KOPT-K1 (cell line): ENCODE results near the gene ZNF169.
"Not testable (repeated sequence)": the region's sequence is repeated elsewhere in the genome, so short reads cannot be mapped to it uniquely, and the experiment has no call there.

Source experiments
- H3K27ac ChIP-seq: fragments of 200-600 bp; sonication (generic); 2 replicates; pipeline ENCODE4 v1.5.1; 2016; ENCODE audit warnings: antibody characterized with exemption, mild to moderate bottlenecking, low read depth, low read length; ENCODE audit not compliant: poor library complexity, severe bottlenecking
- H3K36me3 ChIP-seq: fragments of 200-600 bp; sonication (generic); 2 replicates; pipeline ENCODE4 v1.5.1; 2017; ENCODE audit warnings: antibody characterized with exemption, mild to moderate bottlenecking, low read length, moderate library complexity; ENCODE audit not compliant: insufficient read depth
- H3K9me3 ChIP-seq: fragments of 200-600 bp; sonication (generic); 2 replicates; pipeline ENCODE4 v1.5.1; 2017; ENCODE audit warnings: antibody characterized with exemption, low read length, mild to moderate bottlenecking; ENCODE audit not compliant: insufficient read depth, poor library complexity, severe bottlenecking

The ZNF169 gene

GRCh38 chr9:94269264-94269663 is 10.2 kb downstream of the ZNF169 start:
- H3K36me3 ChIP-seq: no peaks in the 10 kb centered on the region; the same call in 1 of the 2 replicates
- no peak overlapping the region for H3K27ac ChIP-seq
- peaks cover 54% of the 10 kb centered on the region for H3K9me3 ChIP-seq

- Histone ChIP-seq H3K27ac (no peak overlapping the region), H3K9me3 (peaks cover 62% of the 10 kb centered on the region), H3K36me3 (no peaks in the 10 kb centered on the region; the same call in 1 of the 2 replicates)
Observed at GRCh38 chr9:94270009-94270408, 10.9 kb downstream of the ZNF169 start.

- not testable (repeated sequence) for H3K27ac ChIP-seq
Observed at GRCh38 chr9:94277029-94277428, 17.9 kb downstream of the ZNF169 start.

GRCh38 chr9:94277885-94278536 is 18.9 kb downstream of the ZNF169 start:
- Histone ChIP-seq H3K9me3 (peaks cover 53% of the 10 kb centered on the region), H3K27ac (no peak overlapping the region), H3K36me3 (peaks cover 45% of the 10 kb centered on the region)

More at GRCh38 chr9:94277029-94277428, 17.9 kb downstream of the ZNF169 start:
- peaks cover 50% of the 10 kb centered on the region for H3K9me3 ChIP-seq
- peaks cover 36% of the 10 kb centered on the region for H3K36me3 ChIP-seq

DNA sequence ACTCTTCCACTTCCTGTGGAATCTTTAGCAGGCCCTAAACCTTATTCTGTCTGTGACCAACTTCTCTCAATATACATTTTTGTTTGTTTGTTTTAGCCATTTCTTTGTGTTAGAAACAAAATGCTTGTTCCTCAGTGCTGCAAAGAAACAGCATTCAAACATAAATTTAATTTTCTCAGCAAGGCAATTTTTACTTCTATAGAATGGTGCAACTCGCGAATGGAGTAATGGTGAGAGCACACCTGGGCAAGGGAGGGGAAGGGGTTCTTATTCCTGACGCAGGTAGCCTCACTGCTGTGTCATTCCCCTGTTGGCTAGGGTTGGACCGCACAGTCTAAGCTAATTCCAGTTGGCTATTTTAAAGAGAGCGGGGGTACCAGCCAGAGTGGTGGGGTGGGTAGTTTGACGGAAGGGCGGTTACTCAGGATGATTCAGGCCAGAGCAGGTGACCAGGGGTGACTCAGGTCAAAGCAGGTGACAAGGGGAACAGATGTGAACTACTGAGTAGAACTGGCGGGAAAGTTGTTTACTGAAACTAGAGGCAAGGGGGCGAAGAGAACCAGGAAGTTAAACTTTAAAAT is 21.4 kb downstream of the ZNF169 start:
- Histone ChIP-seq H3K27ac (no peak overlapping the region), H3K9me3 (peaks cover 38% of the 10 kb centered on the region), H3K36me3 (peaks cover 46% of the 10 kb centered on the region)

DNA sequence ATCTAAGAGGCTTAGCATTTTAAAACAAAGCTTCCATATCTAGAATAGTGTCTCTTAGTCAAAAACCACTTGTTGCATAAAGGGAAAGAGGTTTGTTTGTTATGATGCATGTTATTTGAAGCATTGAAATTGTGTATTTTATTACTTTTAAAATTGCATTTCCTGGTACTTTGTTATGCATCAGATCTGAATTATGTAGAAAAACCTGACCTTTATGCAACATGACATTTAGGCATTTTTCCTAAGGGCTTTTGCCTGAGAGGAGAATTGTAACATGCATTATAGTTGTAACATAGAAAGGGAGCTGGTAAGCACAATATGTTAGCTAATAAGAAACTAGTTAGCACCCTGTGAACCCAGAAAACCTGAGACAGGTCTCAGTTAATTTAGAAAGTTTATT is 22.0 kb downstream of the ZNF169 start:
- Histone ChIP-seq H3K36me3 (peaks cover 46% of the 10 kb centered on the region), H3K27ac (no peak overlapping the region), H3K9me3 (peaks cover 38% of the 10 kb centered on the region)

GRCh38 chr9:94286116-94286515 is 27.0 kb downstream of the ZNF169 start:
- Histone ChIP-seq H3K9me3 (peaks cover 9% of the 10 kb centered on the region), H3K27ac (no peak overlapping the region), H3K36me3 (peaks cover 42% of the 10 kb centered on the region; the same call in 1 of the 2 replicates)

GRCh38 chr9:94287877-94288513 is 28.9 kb downstream of the ZNF169 start:
- H3K9me3 ChIP-seq: peaks cover 6% of the 10 kb centered on the region
- peaks cover 33% of the 10 kb centered on the region; the same call in 1 of the 2 replicates for H3K36me3 ChIP-seq

DNA sequence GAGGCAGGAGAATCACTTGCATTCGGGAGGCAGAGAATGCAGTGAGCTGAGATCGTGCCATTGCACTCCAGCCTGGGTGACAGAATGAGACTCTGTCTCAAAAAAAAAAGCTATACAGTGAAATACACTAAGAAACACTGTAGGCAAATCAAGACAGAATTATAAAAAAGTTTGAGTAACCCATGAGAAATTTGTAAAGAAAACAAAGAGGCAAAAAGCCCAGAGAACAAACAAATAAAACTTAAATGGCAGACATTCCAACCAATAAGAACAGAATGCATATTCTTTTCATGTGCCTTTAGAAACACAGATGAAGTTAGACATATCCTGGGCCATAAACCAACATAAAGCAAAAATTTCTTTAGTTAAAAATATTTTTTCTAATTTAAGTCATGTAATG is 30.6 kb downstream of the ZNF169 start:
- Histone ChIP-seq H3K36me3 (peaks cover 42% of the 10 kb centered on the region), H3K27ac (no peak overlapping the region), H3K9me3 (peaks cover 6% of the 10 kb centered on the region)

More at GRCh38 chr9:94287877-94288513, 28.9 kb downstream of the ZNF169 start:
- no peak overlapping the region for H3K27ac ChIP-seq

DNA sequence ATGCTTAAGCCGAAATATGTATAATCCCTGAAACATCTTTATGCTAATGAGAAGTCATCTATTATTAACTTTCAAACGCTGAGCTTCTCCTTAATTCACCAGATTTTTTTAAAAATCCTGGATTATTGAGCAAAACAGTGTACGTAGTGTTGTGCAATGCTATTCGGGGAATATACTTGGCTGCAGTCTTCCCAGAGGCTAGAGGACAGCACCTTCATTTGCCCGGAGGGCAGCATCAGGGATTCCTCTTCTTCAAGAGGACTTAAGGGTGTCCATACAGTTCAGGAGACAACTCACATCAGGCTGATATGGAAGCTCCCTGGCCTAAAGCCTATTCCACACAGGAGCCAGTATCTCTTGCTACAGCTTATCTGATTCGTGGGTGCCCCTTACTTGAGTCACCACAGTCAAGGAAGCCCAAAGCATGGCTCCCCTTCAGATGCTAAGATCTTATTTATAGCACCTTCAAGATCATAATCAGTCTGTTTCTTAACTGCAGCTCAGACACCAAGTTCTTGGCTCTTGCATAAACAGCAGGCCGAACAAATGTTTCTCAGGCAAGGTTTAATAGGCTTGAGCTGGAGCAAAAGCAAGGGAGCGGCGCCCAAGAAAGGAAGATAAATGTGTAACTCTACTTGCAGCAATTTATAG is 40.0 kb downstream of the ZNF169 start:
- Histone ChIP-seq H3K9me3 (no peaks in the 10 kb centered on the region), H3K27ac (no peak overlapping the region), H3K36me3 (peaks cover 8% of the 10 kb centered on the region)

DNA sequence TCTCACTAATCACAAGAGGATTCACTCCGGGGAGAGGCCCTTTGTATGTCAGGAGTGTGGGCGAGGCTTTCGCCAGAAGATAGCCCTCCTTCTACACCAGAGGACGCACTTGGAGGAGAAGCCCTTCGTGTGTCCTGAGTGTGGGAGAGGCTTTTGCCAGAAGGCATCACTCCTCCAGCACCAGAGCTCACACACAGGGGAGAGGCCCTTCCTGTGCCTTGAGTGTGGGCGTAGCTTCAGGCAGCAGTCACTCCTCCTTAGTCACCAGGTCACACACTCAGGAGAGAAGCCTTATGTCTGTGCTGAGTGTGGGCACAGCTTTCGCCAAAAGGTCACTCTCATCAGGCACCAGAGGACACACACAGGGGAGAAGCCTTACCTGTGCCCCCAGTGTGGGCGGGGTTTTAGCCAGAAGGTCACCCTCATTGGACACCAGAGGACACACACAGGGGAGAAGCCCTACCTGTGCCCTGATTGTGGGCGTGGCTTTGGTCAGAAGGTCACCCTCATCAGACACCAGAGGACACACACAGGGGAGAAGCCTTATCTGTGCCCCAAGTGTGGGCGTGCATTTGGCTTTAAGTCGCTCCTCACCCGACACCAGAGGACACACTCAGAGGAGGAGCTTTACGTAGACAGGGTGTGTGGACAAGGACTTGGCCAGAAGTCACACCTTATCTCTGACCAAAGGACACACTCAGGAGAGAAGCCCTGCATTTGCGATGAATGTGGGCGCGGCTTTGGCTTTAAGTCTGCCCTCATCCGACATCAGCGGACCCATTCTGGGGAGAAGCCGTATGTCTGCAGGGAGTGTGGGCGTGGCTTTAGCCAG is 41.6 kb downstream of the ZNF169 start:
- no peak overlapping the region for H3K27ac ChIP-seq

DNA sequence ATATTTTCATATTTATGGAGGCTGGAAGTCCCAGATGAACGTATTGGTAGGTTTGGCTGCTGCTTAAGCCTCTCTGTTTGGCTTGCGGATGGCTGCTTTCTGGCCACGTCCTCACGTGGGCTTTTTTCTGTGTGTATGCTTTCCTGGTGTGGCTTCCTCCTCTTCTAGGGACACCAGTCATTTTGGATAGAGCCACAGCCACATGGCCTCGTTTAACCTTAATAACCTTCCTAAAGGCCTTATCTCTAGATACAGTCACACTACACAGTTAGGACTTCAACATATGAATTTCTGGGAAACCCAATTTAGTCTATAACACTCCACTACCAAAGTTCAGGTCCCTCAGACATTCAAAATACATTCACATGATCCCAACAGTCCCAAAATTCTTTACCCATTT is 42.5 kb downstream of the ZNF169 start:
- H3K9me3 ChIP-seq: no peaks in the 10 kb centered on the region
- H3K27ac ChIP-seq: no peak overlapping the region
- H3K36me3 ChIP-seq: no peaks in the 10 kb centered on the region

More for the DNA sequence above, 41.6 kb downstream of the ZNF169 start:
- no peaks in the 10 kb centered on the region for H3K36me3 ChIP-seq
- no peaks in the 10 kb centered on the region for H3K9me3 ChIP-seq

DNA sequence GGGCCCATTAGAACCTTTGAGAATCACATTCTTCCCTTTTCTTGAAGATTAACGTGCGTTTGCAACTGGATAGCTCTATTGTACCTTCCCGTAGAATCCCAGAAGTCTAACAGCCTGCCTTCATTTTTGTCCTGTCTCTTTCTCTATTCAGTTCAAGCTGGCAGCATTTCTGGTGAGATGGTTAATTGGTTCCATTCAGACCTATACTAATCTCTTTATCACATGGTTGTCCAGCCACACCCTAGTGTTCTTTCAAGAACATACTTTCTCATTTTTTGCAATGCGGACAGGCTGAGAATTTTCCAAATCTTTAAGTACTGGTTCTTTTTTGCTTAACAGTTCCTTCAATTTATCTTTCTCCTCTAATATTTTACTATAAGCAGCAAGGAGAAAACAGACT is 43.3 kb downstream of the ZNF169 start:
- Histone ChIP-seq H3K27ac (no peak overlapping the region), H3K36me3 (no peaks in the 10 kb centered on the region)

DNA sequence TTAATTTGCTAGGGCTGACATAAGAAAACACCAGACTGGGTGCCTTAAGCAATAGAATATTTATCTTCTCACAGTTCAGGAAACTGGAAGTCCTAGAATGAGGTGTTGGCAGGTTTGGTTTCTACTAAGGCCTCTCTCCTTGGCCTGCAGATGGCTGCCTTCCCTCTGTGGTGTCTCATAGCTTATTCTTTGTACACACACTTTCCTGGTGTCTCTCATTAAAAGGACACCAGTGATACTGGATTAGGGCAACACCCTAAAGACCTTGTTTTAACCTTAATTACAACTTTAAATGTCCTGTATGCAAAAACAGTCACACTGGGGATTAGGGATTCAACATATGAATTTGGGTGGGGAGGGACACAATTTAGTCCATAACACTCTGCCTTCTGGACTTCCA is 44.2 kb downstream of the ZNF169 start:
- Histone ChIP-seq H3K36me3 (no peaks in the 10 kb centered on the region), H3K27ac (no peak overlapping the region), H3K9me3 (no peaks in the 10 kb centered on the region)

More for the DNA sequence above, 43.3 kb downstream of the ZNF169 start:
- no peaks in the 10 kb centered on the region for H3K9me3 ChIP-seq
